GM06990 (cell line): Measurements from ENCODE around the gene RIMS3.
"Not testable (repeated sequence)": the region's sequence is repeated elsewhere in the genome, so short reads cannot be mapped to it uniquely, and the experiment has no call there.

Experiments used
- DNase-seq: peaks from one replicate; pipeline ENCODE4 v3.0.0-alpha.2; 2011; ENCODE audit not compliant: insufficient read length; ENCODE audit errors: extremely low read depth
- H3K27me3 ChIP-seq: replicated peaks from 2 replicates; pipeline ENCODE4 v1.6.0; 2011; ENCODE audit warnings: low read length; ENCODE audit not compliant: control insufficient read depth, insufficient read depth
- H3K36me3 ChIP-seq: 2 replicates; pipeline ENCODE4 v1.5.1; 2011; ENCODE audit warnings: low read length; ENCODE audit not compliant: control insufficient read depth, insufficient read depth
- H3K4me3 ChIP-seq: replicated peaks from 2 replicates; pipeline ENCODE4 v1.5.1; 2011; ENCODE audit warnings: low read depth, mild to moderate bottlenecking, control low read depth, low read length
- CTCF ChIP-seq: IDR thresholded peaks from 2 replicates; pipeline ENCODE4 v1.5.1; 2011; ENCODE audit warnings: low read length, control low read depth, mild to moderate bottlenecking, inconsistent platforms; ENCODE audit not compliant: insufficient read depth, poor library complexity, severe bottlenecking

Gene RIMS3

GRCh38 chr1:40630488-40631223 lies 34.8 kb downstream of the RIMS3 start:
- H3K27me3 ChIP-seq: no peaks in the 10 kb centered on the region
- no peak overlapping the region for H3K4me3 ChIP-seq
- H3K36me3 ChIP-seq: no peaks in the 10 kb centered on the region
- TF ChIP-seq CTCF: peak; percentile 65
- no peak for DNase-seq

GRCh38 chr1:40629546-40629945 lies 35.9 kb downstream of the RIMS3 start:
- not testable (repeated sequence) for DNase-seq, H3K36me3 ChIP-seq, H3K4me3 ChIP-seq, H3K27me3 ChIP-seq

- no peak for TF ChIP-seq CTCF
- H3K4me3 ChIP-seq: no peak overlapping the region
- no peaks in the 10 kb centered on the region for H3K27me3 ChIP-seq
- H3K36me3 ChIP-seq: no peaks in the 10 kb centered on the region
- no peak for DNase-seq
These were observed 36.6 kb downstream of the RIMS3 start for GRCh38 chr1:40628903-40629292.

GRCh38 chr1:40627987-40628902 lies 37.2 kb downstream of the RIMS3 start:
- DNase-seq: peak; percentile 73
- no peaks in the 10 kb centered on the region for H3K36me3 ChIP-seq
- no peak for TF ChIP-seq CTCF
- H3K4me3 ChIP-seq: no peak overlapping the region
- H3K27me3 ChIP-seq: no peaks in the 10 kb centered on the region

- Histone ChIP-seq H3K27me3 (no peaks in the 10 kb centered on the region; the same call in 1 of the 2 replicates), H3K36me3 (no peaks in the 10 kb centered on the region), H3K4me3 (no peak overlapping the region)
- DNase-seq: no peak
- no peak for TF ChIP-seq CTCF
These were observed 39.1 kb downstream of the RIMS3 start for GRCh38 chr1:40626383-40626770.
